Cardiac fibroblast (primary cell): ENCODE results near the gene SNTG2.
A peak's percentile ranks its signal among the peaks of the same experiment; 100 is the strongest.

Source experiments
- DNase-seq, 2 donors: peaks; one replicate each; pipeline versions ENCODE4 v3.0.0 to v3.0.0-alpha.2; 2010; ENCODE audit warnings: low read depth in 2 of 2
- H3K4me3 ChIP-seq, 2 donors: replicated peaks in 1 of 2; 1 replicate in 1 of 2; 2 replicates in 1 of 2; pipeline ENCODE4 v1.5.1; 2011; ENCODE audit warnings: low read depth in 2 of 2, low read length in 2 of 2, mild to moderate bottlenecking in 2 of 2, moderate library complexity in 1 of 2
- TF ChIP-seq, protein P1 (sequence below): IDR thresholded peaks from one replicate; pipeline ENCODE4 v1.5.1; 2011; ENCODE audit warnings: low read depth, mild to moderate bottlenecking, low read length, inconsistent platforms

The SNTG2 gene

DNA sequence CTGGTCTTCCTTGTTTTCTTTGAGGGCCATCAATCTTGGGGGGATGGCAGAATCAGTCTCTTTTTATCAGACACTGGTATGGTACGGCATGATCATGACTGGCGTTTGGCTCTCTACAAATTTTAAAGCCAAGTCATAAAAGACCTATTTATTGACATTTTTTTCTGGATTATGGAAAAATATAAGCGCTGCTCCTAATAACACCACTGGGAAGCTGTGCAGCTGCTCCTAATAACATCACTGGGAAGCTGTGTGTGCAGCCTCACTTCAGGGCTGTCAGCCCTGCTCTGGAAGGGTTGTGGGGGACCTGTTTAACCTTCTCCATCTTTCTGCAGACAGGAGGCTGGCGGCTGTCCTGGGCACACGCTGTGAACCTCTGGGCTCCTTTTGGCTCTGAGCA, 88.9 kb downstream of the SNTG2 start:
- DNase-seq, result no peak
- TF ChIP-seq, protein P1, sequence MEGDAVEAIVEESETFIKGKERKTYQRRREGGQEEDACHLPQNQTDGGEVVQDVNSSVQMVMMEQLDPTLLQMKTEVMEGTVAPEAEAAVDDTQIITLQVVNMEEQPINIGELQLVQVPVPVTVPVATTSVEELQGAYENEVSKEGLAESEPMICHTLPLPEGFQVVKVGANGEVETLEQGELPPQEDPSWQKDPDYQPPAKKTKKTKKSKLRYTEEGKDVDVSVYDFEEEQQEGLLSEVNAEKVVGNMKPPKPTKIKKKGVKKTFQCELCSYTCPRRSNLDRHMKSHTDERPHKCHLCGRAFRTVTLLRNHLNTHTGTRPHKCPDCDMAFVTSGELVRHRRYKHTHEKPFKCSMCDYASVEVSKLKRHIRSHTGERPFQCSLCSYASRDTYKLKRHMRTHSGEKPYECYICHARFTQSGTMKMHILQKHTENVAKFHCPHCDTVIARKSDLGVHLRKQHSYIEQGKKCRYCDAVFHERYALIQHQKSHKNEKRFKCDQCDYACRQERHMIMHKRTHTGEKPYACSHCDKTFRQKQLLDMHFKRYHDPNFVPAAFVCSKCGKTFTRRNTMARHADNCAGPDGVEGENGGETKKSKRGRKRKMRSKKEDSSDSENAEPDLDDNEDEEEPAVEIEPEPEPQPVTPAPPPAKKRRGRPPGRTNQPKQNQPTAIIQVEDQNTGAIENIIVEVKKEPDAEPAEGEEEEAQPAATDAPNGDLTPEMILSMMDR, result no peak
- H3K4me3 ChIP-seq, result no peak overlapping the region

DNA sequence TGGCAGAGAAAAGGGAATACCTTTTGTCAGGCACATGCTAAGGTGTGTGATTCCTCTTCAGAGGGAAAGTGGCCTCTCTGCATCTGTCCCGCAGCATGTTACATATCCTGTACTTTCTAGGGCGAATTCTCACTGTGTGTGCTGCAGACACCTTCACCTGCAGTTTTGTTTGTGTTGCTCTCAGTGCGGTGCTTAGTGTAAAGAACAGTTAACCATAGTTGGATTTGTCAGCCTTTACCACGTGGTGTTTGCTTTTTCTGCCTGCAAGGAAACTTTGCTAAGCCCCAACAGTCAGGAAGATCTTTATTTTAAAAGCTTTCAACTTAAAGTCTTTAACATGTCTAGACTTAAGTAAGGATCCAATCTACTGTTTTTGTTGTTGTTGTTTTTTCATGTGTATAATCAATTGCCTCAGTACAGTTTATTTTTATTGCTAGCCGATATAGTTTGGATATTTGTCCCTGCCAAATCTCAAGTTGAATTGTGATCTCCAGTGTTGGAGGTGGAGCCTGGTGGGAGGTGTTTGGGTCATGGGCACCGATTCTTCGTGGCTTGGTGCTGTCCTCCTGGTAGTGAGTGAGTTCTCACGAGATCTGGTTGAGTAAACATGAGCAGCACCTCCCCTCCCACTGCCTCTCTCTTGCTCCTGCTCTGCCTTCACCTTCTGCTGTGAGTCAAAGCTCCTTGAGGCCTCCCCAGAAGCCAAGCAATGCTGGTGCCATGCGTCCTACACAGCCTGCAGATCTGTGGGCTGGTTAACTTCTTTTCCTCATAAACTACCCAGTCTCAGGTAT, 90.6 kb downstream of the SNTG2 start:
- H3K4me3 ChIP-seq, result no peak overlapping the region
- no peak for DNase-seq
- TF ChIP-seq, protein P1, result no peak

DNA sequence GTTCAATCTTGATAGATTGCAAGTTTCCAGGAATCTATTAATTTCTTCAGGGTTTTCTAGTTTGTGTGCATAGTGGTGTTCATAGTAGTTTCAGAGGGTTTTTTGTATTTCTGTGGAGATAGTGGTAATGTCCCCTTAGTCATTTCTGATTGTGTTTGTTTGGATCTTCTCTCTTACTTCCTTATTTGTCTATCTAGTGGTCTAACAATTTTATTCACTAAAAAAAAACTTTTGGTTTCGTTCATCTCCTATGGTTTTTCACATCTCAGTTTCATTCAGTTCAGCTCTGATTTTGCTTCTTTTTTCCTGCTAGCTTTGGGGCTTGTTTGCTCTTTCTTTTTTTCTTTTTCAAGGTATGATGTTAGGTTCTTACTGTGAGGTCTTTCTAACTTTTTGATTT, 94.5 kb downstream of the SNTG2 start:
- DNase-seq, result no peak

DNA sequence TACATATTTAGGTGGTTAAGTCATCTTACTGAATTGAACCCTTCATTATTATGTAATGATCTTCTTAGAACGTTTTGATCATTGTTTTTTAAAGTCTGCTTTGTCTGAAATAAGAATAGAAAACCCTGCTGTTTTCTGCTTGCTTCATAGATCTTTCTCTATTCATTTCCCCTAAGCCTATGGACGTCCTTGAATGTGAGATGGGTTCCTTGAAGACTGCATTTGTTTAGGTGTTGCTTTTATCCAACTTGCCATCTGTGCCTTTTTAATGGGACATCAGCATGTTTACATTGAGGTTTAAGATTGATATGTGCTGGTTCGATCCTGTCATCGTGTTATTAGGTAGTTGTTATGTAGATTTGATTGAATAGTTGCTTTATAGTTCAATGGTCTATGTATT, 95.4 kb downstream of the SNTG2 start:
- TF ChIP-seq, protein P1, result no peak
- no peak for DNase-seq
- no peak overlapping the region for H3K4me3 ChIP-seq

More for the DNA sequence above, 94.5 kb downstream of the SNTG2 start:
- no peak overlapping the region for H3K4me3 ChIP-seq
- TF ChIP-seq, protein P1, result no peak

DNA sequence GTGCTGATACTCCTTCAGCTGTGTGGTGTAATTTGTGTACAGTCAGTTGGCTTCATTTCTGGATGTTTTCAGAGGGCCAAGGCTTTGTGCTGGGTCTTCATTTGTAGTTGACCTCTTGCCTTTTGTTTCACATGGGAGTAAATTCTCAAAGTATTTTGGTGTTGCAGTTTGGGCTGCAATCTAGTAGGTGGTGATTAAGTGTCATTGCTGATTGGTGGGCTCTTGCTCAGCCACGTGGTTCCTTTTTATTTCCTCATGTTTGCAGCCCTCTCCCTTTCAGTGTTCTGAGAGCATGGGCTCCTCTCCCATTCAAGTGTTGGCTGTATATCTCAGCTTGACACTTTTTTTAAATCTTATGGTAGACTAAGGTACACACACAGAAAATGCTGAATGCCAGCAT, 96.8 kb downstream of the SNTG2 start:
- no peak overlapping the region for H3K4me3 ChIP-seq
- TF ChIP-seq, protein P1, result peak; percentile 29
- DNase-seq, result peak; percentile 7 to 34

DNA sequence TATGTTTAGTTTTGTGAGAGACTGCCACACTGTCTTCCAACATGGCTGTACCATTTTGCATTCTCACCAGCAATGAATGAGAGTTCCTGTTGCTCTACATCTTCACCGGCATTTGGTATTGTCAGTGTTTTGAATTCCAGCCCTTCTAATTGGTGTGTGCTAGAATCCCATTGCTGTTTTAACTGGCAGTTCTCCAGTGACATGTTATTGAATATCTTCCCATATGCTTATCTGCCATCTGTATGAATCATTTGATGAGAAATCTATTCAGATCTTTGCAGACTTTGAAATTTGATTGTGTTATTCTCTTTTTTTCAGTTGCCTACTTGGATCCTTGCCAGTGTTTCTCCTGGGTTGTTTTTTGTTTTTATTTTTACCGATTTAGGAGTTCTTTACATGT, 99.0 kb downstream of the SNTG2 start:
- H3K4me3 ChIP-seq, result no peak overlapping the region
- TF ChIP-seq, protein P1, result no peak
- peak in 1 of 2 donors; percentile 69 for DNase-seq
